GM19025 (cell line): ENCODE data around the gene MSH2.
"Not testable (repeated sequence)": the region's sequence is repeated elsewhere in the genome, so short reads cannot be mapped to it uniquely, and the experiment has no call there.

Experiments used
- ATAC-seq: cut with Tn5 transposase; IDR thresholded peaks from one replicate; pipeline ENCODE4 v1.9.1; 2021; ENCODE audit warnings: mild to moderate bottlenecking, low read depth, moderate library complexity; ENCODE audit not compliant: unreplicated experiment

The MSH2 gene

GRCh38 chr2:47402805-47403608 is at the start of gene MSH2:
TSS of gene MSH2 (plus strand) at chr2:47403156. CDS start at chr2:47403192, 36 bp downstream.
- peak; percentile 94 for ATAC-seq

GRCh38 chr2:47354013-47354847 is 48.7 kb upstream of the MSH2 start:
- no peak for ATAC-seq

GRCh38 chr2:47354848-47355204 is 48.1 kb upstream of the MSH2 start:
- ATAC-seq: no peak

GRCh38 chr2:47357483-47357882 is 45.5 kb upstream of the MSH2 start:
- no peak for ATAC-seq

GRCh38 chr2:47359375-47359868 is 43.5 kb upstream of the MSH2 start:
- ATAC-seq: no peak

- no peak for ATAC-seq
Observed at GRCh38 chr2:47360283-47360682, 42.7 kb upstream of the MSH2 start.

GRCh38 chr2:47360927-47361326 is 42.0 kb upstream of the MSH2 start:
- no peak for ATAC-seq

- ATAC-seq: not testable (repeated sequence)
Observed at GRCh38 chr2:47361505-47362229, 41.3 kb upstream of the MSH2 start.

GRCh38 chr2:47373747-47374146 is 29.2 kb upstream of the MSH2 start:
- no peak for ATAC-seq

GRCh38 chr2:47375307-47375706 is 27.6 kb upstream of the MSH2 start:
- ATAC-seq: no peak

- no peak for ATAC-seq
Observed at GRCh38 chr2:47379384-47379783, 23.6 kb upstream of the MSH2 start.

GRCh38 chr2:47381408-47381807 is 21.5 kb upstream of the MSH2 start:
- ATAC-seq: no peak

- no peak for ATAC-seq
Observed at GRCh38 chr2:47386551-47386950, 16.4 kb upstream of the MSH2 start.

GRCh38 chr2:47388888-47389287 is 14.1 kb upstream of the MSH2 start:
- ATAC-seq: no peak

- no peak for ATAC-seq
Observed at GRCh38 chr2:47389692-47390091, 13.3 kb upstream of the MSH2 start.

GRCh38 chr2:47401789-47402554 is 984 bp upstream of the MSH2 start:
- no peak for ATAC-seq

- no peak for ATAC-seq
Observed at GRCh38 chr2:47402555-47402804, 476 bp upstream of the MSH2 start.

- ATAC-seq: no peak
Observed at GRCh38 chr2:47403609-47404193, 745 bp downstream of the MSH2 start.

GRCh38 chr2:47404356-47404755 is 1.4 kb downstream of the MSH2 start:
- ATAC-seq: no peak

GRCh38 chr2:47405757-47406156 is 2.8 kb downstream of the MSH2 start:
- no peak for ATAC-seq
